ENCODE data around the gene CCR1.

The CCR1 gene

GRCh38 chr3:46186471-46187340 lies 21.4 kb downstream of the CCR1 start:
- TF ChIP-seq CTCF (IDR thresholded peaks at IDR 0.05; ENCODE audit: low read depth, low read length, missing control alignments), result no peak
- DNase-seq, result no peak
- H3K27me3 ChIP-seq (replicated peaks), result no peaks in the 10 kb centered on the region
- H3K4me3 ChIP-seq (ENCODE audit: low read depth, low read length), result no peak overlapping the region
- in situ Hi-C loops (cut with HindIII; ENCODE audit: low pct_ligation_motif_present, low sequenced_read_pairs), result no loop called here
- H3K36me3 ChIP-seq (replicated peaks), result no peaks in the 10 kb centered on the region
- H3K27ac ChIP-seq, result no peak overlapping the region

GRCh38 chr3:46184469-46184868 lies 23.6 kb downstream of the CCR1 start:
- peak; percentile 64 for DNase-seq
- TF ChIP-seq CTCF (IDR thresholded peaks at IDR 0.05; ENCODE audit: low read depth, low read length, missing control alignments), result no peak

GRCh38 chr3:46183330-46183729 lies 24.8 kb downstream of the CCR1 start:
- Histone ChIP-seq H3K36me3 (replicated peaks) (no peaks in the 10 kb centered on the region), H3K27ac (no peak overlapping the region), H3K4me3 (ENCODE audit: low read depth, low read length) (no peak overlapping the region), H3K27me3 (replicated peaks) (no peaks in the 10 kb centered on the region)
- DNase-seq, result no peak
- in situ Hi-C loops (cut with HindIII; ENCODE audit: low pct_ligation_motif_present, low sequenced_read_pairs), result no loop called here
- peak; percentile 5 for TF ChIP-seq CTCF (IDR thresholded peaks at IDR 0.05; ENCODE audit: low read depth, low read length, missing control alignments)

More at GRCh38 chr3:46184469-46184868, 23.6 kb downstream of the CCR1 start:
- in situ Hi-C loops (cut with HindIII; ENCODE audit: low pct_ligation_motif_present, low sequenced_read_pairs), result no loop called here
- no peaks in the 10 kb centered on the region for H3K27me3 ChIP-seq (replicated peaks)
- H3K4me3 ChIP-seq (ENCODE audit: low read depth, low read length), result no peak overlapping the region
- no peaks in the 10 kb centered on the region for H3K36me3 ChIP-seq (replicated peaks)
- no peak overlapping the region for H3K27ac ChIP-seq

GRCh38 chr3:46168583-46169345 lies 39.3 kb downstream of the CCR1 start:
- H3K27me3 ChIP-seq (replicated peaks), result no peaks in the 10 kb centered on the region
- in situ Hi-C loops (cut with HindIII; ENCODE audit: low pct_ligation_motif_present, low sequenced_read_pairs), result no loop called here
- TF ChIP-seq CTCF (IDR thresholded peaks at IDR 0.05; ENCODE audit: low read depth, low read length, missing control alignments), result no peak
- DNase-seq, result no peak
- no peaks in the 10 kb centered on the region for H3K36me3 ChIP-seq (replicated peaks)
- H3K27ac ChIP-seq, result no peak overlapping the region
- H3K4me3 ChIP-seq (ENCODE audit: low read depth, low read length), result no peak overlapping the region

GRCh38 chr3:46163556-46164041 lies 44.5 kb downstream of the CCR1 start:
- no peak for TF ChIP-seq CTCF (IDR thresholded peaks at IDR 0.05; ENCODE audit: low read depth, low read length, missing control alignments)
- no peak overlapping the region for H3K27ac ChIP-seq
- H3K27me3 ChIP-seq (replicated peaks), result peaks cover 2% of the 10 kb centered on the region
- no peak for DNase-seq
- H3K36me3 ChIP-seq (replicated peaks), result no peaks in the 10 kb centered on the region
- in situ Hi-C loops (cut with HindIII; ENCODE audit: low pct_ligation_motif_present, low sequenced_read_pairs), result no loop called here
- no peak overlapping the region for H3K4me3 ChIP-seq (ENCODE audit: low read depth, low read length)
